Glomerular visceral epithelial cell (primary cell): ENCODE measurements around the gene SARDH.

Experiments
- DNase-seq: peaks from one replicate; pipeline ENCODE4 v3.0.0-alpha.2; 2016; ENCODE audit errors: extremely low spot score

SARDH gene

DNA sequence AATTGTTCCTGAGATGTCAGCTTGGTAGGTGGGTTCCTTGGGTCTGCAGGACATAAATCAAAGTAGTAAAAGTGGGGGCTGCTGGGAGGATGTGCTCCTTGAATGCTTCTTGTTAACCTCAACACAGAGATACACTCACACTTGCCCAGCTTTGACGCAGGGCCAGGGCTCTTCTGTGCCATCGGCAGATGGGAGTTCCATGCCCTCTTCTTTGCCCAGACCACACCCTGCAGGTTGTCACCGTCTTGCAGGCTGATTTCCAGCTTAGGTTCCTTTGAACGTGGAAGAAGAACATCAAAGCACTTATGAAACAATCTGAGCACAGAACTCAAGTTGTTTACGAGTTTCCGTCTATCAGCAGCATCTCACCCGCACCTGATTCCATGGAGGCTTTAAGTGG lies 91.0 kb downstream of the SARDH start:
- no peak for DNase-seq

DNA sequence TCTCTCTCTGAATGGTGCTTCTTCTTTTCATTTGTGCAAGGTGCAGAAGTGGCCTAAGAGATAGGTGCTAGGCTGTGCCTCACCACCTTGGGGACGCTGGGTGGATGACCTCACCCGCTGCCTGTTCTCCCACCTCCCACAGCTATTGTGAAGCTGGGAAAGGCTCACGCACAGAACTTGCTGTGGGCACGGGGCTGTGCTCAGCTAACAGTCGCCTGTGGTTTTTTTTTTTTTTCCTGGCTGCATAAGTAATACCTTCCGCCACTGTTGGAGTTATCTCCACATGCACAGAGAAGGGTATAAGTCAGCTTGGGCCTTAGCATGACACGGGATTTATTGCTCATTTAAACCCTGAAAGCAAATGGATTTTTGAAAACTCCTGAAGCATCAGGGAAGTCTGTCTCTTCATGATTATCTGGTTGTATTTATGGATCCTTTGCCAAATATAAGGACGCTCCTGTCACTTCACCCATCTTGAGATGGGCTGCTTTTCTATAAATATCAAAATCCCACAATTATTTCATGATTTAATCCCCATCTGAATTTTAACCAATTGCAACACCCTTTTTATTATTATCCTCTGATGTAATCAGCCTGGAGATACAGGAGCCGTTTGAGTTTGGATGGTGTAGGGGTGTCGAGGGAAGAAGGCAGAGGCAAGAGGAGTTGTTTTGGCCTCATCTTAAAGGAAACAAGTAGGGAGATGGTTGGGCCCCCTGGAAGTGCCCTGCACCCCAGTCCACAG lies 93.0 kb downstream of the SARDH start:
- DNase-seq: no peak

DNA sequence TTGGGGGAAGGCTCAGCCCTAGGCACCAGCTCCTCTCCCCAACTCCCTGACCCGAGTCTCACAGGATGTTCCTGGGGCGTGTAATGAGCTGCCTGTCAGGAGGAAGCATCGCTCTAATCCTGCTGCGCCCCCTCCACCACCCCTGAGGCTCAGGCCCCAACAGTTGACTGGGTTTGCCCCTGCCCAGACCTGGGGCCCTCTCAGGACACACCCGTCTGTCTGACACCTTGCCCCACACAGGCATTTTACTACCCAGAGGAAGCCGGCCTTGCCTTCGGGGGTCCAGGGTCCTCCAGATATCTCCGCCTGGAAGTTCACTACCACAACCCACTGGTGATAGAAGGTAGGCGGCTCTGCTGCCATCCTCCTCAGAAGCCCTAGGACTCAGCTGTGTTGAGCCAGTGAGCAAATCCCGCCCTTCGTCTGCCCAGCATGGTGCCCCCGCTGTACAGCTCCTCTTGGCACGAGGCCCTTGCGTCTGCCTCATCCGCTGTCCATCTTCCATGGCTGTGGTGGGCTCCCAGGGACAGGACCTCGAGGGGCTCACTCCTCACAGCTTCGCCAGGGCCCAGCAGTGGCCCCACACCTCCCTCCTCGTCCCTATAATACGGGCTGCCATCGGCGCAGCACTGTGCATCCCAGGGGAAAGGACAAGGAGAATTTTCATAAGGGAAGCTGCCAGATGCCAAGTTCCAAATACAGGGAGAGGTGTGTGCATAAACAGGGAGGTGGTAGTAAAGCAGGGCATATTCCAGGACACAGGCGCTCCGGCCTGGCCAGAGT lies 94.0 kb downstream of the SARDH start:
- DNase-seq: no peak

DNA sequence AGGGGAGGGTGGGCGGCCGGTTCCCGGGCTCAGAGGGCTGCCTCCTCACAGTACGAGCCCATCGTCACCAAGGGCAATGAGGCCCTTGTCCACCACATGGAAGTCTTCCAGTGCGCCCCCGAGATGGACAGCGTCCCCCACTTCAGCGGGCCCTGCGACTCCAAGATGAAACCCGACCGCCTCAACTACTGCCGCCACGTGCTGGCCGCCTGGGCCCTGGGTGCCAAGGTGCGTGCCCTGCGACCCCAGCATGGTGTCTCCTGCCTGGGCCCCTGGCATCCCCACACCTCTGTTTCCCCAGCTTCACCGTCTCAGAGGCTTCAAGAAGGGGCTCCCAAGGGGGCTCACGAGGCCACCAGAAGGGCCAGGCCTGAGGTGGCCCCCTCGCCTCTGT lies 94.8 kb downstream of the SARDH start:
- DNase-seq: no peak

DNA sequence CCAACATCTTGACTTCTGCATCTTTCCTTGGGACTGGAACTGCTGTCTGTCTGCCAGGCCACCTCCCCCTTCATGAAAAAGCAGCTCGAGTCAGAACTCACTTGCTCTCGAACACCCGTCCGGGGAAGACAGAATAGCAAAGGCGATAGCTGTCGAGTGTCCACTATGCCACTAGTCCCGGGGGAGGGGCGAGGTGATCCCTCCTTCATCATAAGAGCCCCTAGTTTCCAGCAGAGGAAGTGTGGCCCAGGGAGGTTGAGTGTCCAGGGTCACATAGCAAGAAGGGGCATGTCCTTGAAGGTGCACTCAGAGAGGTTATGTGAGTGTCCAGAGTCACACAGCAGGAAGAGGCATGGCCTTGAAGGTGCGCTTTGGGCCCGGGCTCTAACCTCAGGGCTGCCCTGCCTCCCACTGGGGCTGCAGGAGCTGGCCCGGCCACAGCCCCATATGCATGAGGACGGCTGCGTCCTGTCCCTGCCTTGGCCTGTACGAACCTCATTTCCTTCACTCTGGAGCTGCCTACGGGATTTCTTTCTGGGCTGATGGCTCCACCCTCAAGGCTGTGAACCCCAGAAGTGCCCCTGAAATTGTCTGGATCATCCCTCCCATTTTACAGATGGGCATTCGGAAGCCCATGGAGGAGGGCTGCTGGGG lies 95.3 kb downstream of the SARDH start:
- DNase-seq: no peak

DNA sequence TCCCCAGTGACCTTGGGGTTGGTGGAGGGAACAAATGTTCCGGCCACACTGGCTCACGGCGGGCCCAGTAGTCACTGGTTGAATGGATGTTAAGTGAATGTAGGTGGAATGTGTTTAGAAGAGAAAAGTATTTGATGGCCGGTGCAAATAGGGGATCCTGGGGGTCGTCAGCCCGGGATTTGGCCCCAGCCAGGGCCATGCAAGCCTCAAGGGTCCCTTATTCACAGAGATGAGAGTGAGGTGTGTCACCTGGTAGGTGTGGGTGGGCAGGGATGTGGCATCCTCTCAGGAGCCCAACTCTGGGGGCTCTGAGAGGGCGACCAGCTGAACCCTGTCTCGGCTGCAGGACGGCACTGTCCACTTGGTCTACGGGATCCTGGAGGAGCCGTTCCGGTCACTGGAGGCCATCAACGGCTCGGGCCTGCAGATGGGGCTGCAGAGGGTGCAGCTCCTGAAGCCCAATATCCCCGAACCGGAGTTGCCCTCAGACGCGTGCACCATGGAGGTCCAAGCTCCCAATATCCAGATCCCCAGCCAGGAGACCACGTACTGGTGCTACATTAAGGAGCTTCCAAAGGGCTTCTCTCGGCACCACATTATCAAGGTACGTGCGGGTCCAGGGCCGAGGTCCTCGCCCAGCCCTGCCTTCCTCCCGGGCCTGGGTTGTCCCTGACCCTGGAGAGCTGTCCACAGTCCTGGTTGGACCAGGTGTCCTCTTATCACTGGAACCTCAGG lies 96.1 kb downstream of the SARDH start:
- DNase-seq: no peak

DNA sequence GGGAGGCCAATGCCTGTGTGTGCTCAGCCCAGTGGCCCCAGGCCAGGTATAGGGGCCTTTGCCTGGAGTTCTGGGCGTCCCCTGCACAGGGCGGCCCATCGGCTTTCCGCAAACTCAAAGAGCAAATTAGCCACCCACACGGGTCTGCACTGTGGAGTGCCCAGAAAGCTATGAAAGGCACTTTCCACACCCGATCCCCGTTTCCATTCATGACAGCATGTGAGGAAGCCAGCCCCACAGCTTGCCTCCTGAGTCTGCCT lies 96.8 kb downstream of the SARDH start:
- DNase-seq: no peak

DNA sequence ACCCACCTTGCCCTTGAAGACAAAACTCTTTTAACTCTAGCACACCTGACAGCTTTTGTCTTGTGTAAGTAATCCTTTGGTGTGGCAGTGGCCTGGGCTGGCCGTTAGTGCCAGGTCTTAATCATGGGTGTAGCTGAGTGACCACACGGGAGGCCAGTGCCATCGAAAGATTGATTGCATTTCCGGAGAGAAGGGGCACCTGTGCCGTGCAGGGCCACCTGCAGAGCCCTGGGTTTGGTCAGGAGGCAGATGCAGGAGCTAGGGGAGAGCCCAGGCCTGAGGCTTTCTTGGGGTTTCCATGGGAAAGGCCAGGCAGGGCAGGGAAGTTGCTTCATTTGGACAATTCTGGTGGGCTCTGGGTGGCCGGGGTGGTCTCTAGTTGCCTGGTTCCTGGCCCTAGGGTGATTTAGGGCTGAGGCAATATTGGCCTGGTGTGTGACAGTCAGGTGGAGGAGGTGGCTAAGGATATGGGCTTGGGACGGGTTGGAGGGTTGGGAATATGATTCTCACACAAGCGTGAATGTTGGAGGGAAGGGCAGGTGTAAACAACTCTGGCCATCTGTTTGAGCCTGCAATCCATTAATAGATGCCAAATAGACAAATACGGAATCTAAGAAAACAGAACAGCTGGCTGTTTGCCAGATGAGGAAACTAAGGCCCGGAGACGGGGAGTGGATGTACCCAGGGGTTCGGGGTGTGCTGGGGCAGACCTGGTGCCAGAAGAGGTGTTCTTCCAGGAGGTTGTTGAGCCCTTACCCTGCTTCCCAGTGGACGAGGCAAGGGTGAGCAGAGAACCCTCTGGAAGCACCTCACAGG lies 97.4 kb downstream of the SARDH start:
- DNase-seq: no peak

DNA sequence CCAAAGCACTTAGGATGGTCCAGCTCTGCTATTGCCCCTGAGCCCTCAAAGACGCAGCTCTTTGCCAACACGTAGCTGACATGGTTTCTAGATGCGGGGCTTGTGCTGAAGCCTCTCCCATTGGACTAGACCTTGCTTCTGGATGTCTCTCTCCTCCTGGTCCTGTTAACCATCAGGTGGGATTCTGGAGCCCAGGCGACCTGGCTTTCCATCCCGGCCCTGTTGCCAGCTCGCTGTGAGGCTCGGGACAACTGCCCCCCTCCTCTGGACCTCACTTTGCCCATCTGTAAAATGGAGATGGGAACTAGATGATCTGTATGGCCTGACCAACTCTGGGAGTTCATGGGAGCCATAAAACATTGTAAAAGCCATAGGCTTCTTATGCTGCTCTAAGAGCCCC lies 98.0 kb downstream of the SARDH start:
- no peak for DNase-seq

DNA sequence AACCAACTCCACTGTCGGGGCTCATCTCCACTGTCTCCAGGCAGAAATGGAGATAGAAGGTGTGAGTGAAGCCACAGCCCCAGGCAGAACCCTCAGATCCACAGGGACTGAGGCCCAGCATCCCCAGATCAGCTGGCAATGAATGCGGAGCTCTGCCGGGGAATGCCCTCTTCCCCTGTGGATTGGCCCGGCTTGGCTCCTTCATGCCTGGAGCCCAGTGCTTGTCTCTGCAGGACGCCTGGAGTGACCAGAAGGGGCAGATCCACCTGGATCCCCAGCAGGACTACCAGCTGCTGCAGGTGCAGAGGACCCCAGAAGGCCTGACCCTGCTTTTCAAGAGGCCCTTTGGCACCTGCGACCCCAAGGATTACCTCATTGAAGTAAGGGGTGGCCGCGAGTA lies 98.5 kb downstream of the SARDH start:
- DNase-seq: no peak

DNA sequence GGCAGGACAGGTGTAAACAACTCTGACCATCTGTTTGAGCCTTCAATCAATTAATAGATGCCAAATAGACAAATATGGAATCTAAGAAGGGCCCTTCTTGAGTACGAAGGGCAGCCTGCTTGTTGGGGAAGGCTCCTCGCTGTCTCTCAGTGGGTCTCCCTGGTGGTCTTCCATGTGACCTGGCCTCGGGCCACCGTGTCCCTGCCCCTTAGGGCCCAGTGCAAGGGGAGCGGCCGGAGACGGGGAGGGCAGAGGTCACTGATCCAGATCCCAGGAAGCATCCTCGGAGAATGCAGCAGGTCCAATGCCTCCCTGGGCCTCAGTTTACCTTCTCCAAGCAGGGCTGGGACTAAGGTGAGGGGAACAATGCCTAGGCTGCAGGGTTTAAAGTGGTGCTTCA lies 99.4 kb downstream of the SARDH start:
- no peak for DNase-seq

DNA sequence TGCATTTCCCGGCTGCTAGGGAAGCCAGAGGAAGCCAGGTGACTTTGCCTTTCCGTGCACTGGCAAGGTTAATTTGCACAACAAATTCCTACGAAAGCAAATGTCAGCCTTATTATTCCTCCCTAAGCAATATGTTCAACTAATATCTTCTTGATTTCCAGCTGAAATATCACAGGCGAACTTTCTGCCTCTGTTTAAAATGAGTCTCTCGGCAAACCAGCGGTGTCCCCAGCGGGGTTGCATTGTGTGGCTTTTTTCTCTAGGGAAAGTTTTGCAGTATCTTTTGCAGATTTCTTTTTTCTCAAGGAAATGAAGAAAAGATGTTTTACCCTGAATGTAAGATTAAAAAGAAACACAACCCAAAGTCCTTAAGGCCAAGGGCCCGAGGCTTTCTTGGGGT lies 100.1 kb downstream of the SARDH start:
- no peak for DNase-seq

DNA sequence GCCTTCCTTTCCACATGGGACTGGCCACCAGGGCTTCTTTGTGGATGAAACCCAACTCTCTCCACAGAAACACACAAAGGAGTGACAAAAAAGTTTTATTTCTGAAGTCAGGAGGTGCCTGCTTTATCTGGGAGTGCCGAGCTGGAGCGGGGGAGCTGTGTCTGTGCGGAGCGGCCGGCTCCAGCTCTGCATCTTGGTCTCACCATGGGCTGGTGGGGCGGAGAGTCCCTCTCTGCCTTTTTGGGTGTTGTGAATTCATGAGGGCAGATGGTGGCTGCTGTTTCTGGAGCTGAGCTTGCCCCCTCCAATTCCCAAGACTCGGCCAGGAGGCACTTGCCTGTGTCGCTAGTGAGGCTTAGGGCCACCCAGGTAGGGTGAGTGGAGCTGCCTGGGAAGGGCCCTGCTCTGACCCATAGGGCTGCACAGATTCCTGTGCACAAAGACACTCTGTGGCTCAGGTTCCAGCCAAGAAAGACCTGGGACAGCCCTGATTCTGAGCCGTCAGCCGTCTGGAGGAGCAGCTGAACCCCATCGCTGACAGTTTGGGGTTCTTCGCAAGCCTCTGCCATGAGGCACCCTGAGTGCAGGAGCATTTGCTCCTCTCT lies 100.6 kb downstream of the SARDH start:
- no peak for DNase-seq

DNA sequence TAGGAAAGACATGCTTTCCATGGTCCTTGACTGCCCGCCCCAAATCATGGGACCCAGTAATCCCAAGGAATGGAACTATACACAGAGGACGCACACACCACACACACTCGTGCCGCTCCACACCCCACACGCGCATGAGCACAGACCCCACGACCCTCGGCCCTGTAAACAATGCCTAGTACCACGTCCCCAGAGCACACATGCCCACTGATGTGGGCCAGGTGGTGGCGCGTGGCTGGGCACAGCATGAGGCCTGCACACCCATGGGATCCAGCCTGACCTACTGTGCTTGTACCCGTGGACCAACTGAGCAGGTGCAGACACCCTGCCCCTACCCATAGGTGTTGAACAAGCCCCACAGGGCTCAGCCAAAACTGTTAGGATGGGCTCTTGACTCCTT lies 101.2 kb downstream of the SARDH start:
- DNase-seq: no peak

DNA sequence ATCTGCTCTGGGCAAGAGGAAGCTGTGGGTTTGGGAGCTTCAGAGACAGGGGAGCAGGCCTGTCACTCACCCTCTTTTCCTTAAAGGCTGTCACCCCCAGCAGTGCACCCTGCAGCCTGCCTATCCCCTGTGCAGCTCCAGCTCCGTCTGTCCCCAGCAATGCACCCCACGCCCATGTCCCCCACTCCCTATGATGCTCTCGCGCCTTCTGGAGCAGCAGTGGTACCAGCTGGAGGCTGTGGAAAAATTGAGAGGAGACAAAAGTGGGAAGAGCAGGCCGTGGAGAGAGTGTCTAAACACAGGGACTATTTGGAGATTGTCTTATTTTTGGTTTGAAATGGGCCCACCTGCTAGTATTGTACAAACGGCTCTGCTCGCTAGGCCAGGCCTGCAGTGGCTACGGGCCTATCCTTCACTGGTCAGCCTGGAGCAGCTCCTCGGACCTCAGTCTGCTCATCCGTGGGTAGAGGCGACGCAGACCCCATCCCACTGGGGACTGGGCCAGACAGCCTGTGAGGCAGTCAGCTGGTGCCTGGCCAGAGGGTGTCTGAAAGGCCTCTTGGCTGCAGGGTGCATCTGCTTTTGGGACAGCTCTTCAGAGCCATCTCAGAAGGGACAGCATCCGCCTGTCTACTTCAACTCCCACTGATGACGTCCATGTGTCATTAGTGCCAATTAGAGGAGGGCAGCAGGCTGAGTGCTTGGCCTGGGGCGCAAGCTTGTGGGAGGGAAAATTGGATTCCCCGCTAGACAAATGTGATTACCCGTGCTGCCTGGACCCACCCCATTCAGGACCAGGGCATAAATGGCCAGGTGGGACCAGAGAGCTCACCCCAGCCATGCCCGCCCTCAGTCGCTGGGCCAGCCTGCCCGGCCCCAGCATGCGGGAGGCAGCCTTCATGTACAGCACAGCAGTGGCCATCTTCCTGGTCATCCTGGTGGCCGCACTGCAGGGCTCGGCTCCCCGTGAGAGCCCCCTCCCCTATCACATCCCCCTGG lies 102.3 kb downstream of the SARDH start, which contains the start of gene DBH:
Gene DBH (plus strand): TSS at position 831 of the 999 bp plus-strand sequence. CDS start 9 bp downstream, at position 840.
- DNase-seq: no peak

DNA sequence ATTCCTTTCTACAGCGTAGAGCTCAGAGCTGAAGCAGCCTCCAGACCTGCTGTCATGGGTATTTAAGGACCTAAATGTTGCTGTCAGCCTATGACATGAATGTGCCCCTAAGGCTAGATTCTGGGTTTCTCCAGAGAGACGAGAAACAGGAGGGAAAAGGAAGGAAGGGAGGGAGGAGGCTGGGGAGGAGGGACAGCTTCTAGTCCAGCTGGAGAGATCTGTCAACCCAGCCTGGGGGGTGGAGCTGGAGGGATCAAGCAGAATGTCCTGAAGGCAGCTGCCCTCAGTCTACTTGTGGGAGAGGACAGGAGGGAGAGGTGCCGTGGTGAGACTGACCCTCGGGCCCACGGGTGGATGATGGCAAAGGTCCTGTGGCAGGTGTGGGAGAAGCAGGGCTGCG lies 103.1 kb downstream of the SARDH start:
- DNase-seq: no peak

DNA sequence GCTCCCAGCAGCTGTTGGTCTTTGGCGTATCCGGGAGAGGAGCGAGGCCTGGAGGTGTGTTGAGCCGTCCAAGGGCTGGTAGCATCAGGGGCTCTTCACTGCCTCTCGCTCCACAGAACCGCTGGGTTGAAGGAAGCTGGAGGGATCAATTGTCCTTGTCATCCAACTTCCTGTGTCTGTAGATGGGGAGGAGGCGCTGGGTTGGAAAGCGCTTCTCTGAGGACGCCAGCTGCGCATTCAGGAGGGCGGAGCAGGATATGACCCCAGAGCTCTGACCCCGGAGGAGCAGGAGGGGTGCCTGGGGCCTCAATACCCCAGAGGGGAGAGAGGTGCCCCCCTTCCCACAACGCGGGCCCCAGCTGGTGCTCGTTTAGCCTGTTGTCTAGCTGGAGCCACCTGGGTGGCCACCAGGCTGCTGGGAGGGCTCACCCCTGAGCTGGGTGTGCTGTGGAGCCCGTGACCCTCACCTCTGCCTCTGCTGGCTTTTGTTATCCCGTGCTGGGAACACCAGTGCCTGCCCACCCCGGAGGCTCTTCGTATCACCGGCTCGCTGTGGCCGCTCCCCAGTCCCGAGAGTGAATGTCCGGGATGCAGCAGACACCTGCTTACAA lies 104.0 kb downstream of the SARDH start:
- DNase-seq: no peak

DNA sequence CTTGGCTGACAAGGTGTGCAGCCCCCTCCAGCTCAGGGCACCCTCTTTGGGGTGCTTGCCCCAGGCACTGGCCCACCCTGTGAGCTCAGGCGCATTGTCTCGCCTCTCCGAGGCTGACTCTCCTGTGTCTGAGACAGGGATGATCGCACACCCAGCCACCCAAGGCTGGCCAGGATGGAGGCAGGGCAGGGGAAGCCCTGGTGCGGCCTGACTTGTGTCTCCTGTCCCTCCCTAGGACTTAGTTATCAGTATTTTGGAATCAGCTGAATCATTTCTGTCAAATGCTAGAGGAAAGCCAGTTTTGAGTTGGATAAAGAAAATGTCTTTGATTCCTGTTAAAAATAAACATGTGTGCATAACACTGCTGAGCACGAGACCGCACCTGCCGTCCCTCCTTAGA lies 104.5 kb downstream of the SARDH start:
- DNase-seq: no peak
